Measurements from ENCODE around the gene PARD3. TPM values are rescaled to one million over a fixed set of nuclear protein-coding genes. Genes with fewer than 3 reads are reported as not detected.

Gene PARD3
- total and polyA plus RNA-seq, 10 of the 15 experiments (the other 5 are each of a cell fraction or from before 2014, with no cell fraction given): 2.6 to 43.1 (median 13.9) TPM

GRCh38 chr10:34641147-34641912, 173.8 kb downstream of the PARD3 start:
- H2AFZ ChIP-seq (ENCODE audit: control insufficient read depth, low read depth, low read length): no peak overlapping the region
- no peaks in the 10 kb centered on the region for H3K9me3 ChIP-seq (replicated peaks; ENCODE audit: control insufficient read depth, insufficient read depth, low read length)
- in situ Hi-C loops (cut with MboI): loop anchor here (25.0 kb wide), 1 partner anchor 1454 kb away; no protein-coding TSS in a partner anchor
- 0 out of 2 replicates have a peak, but pooled peaks cover 5% of the 10 kb centered on the region for H3K4me1 ChIP-seq (ENCODE audit: control insufficient read depth, insufficient read depth, low read length)
- intact Hi-C loops (cut with micrococcal nuclease; ENCODE audit: unreplicated experiment): no loop called here
- H3K9ac ChIP-seq (ENCODE audit: control insufficient read depth, insufficient read depth, low read length): no peak overlapping the region
- ChIA-PET SMC1A (ENCODE audit: uncharacterized antibody, unreplicated experiment) (interaction anchor here (1.4 to 3.4 kb wide), 2 partner anchors 6 to 1310 kb away, joined by 3 to 28 read pairs; no protein-coding TSS in a partner anchor), CTCF (interaction anchor here (5.4 to 7.4 kb wide), 2 partner anchors 118 to 1448 kb away, joined by 45 to 210 read pairs; no protein-coding TSS in a partner anchor), POLR2A (no interaction called here), RAD21 (ENCODE audit: unreplicated experiment) (interaction anchor here (5.3 kb wide), 1 partner anchor 118 kb away, joined by 97 read pairs; no protein-coding TSS in a partner anchor)
- H3K27me3 ChIP-seq (replicated peaks in 1 of 2; ENCODE audit: control insufficient read depth in 2 of 2, insufficient read depth in 2 of 2, low read length in 1 of 2): no peaks in the 10 kb centered on the region
- BruUV-seq (replicated peaks): no TSS peak
- H3K27ac ChIP-seq (ENCODE audit: control insufficient read depth, insufficient read depth): no peak overlapping the region
- H3K4me3 ChIP-seq: no peak overlapping the region
- TF ChIP-seq E4F1 (IDR thresholded peaks at IDR 0.05; ENCODE audit: borderline replicate concordance, partially characterized antibody) (no peak), BRCA1 (IDR thresholded peaks at IDR 0.05; ENCODE audit: low read depth, low read length) (no peak), BHLHE40 (IDR thresholded peaks at IDR 0.05; ENCODE audit: borderline replicate concordance in 1 of 2, low read depth in 2 of 2, low read length in 1 of 2) (no peak), FOS (IDR thresholded peaks at IDR 0.05; ENCODE audit: borderline replicate concordance, extremely low read depth, insufficient read length) (no peak), BCL11A (IDR thresholded peaks at IDR 0.05; ENCODE audit: low read depth, low read length) (no peak), TCF3 (IDR thresholded peaks at IDR 0.05; ENCODE audit: borderline replicate concordance, insufficient read depth, low read depth, low read length) (no peak), ZZZ3 (IDR thresholded peaks at IDR 0.05; ENCODE audit: control insufficient read depth, insufficient read length, low read depth) (no peak), PML (IDR thresholded peaks at IDR 0.05; ENCODE audit: low read length) (no peak), NR2C1 (IDR thresholded peaks at IDR 0.05) (no peak)
- TF ChIP-seq, protein P1, sequence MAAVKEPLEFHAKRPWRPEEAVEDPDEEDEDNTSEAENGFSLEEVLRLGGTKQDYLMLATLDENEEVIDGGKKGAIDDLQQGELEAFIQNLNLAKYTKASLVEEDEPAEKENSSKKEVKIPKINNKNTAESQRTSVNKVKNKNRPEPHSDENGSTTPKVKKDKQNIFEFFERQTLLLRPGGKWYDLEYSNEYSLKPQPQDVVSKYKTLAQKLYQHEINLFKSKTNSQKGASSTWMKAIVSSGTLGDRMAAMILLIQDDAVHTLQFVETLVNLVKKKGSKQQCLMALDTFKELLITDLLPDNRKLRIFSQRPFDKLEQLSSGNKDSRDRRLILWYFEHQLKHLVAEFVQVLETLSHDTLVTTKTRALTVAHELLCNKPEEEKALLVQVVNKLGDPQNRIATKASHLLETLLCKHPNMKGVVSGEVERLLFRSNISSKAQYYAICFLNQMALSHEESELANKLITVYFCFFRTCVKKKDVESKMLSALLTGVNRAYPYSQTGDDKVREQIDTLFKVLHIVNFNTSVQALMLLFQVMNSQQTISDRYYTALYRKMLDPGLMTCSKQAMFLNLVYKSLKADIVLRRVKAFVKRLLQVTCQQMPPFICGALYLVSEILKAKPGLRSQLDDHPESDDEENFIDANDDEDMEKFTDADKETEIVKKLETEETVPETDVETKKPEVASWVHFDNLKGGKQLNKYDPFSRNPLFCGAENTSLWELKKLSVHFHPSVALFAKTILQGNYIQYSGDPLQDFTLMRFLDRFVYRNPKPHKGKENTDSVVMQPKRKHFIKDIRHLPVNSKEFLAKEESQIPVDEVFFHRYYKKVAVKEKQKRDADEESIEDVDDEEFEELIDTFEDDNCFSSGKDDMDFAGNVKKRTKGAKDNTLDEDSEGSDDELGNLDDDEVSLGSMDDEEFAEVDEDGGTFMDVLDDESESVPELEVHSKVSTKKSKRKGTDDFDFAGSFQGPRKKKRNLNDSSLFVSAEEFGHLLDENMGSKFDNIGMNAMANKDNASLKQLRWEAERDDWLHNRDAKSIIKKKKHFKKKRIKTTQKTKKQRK (IDR thresholded peaks at IDR 0.05; ENCODE audit: low read depth, low read length): no peak
- TF ChIP-seq, protein P2, sequence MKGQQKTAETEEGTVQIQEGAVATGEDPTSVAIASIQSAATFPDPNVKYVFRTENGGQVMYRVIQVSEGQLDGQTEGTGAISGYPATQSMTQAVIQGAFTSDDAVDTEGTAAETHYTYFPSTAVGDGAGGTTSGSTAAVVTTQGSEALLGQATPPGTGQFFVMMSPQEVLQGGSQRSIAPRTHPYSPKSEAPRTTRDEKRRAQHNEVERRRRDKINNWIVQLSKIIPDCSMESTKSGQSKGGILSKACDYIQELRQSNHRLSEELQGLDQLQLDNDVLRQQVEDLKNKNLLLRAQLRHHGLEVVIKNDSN (IDR thresholded peaks at IDR 0.05; ENCODE audit: borderline replicate concordance, extremely low read length, insufficient read depth, low read depth, low read length): no peak
- 71% methylated on average over 18 of the region's 18 CpGs for WGBS (ENCODE audit: insufficient coverage, insufficient replicate concordance, low lambda C conversion rate, missing lambda C conversion rate)
- ATAC-seq: no peak
- no peaks in the 10 kb centered on the region for H3K79me2 ChIP-seq (ENCODE audit: control insufficient read depth, insufficient read depth, low read length)
- no peak for DNase-seq (ENCODE audit: low read depth, low spot score)
- H4K20me1 ChIP-seq (ENCODE audit: control insufficient read depth, insufficient read depth): no peaks in the 10 kb centered on the region
- no peaks in the 10 kb centered on the region for H3K36me3 ChIP-seq (ENCODE audit: control insufficient read depth in 2 of 2, insufficient read depth in 2 of 2, low read length in 1 of 2)
- no peak overlapping the region for H3K4me2 ChIP-seq (ENCODE audit: control insufficient read depth, insufficient read depth)
- FAIRE-seq: no peak

Measured in GM12878 (cell line).